HUES6 (cell line): ENCODE measurements around the gene THBS3.
"Not testable (repeated sequence)": the region's sequence is repeated elsewhere in the genome, so short reads cannot be mapped to it uniquely, and the experiment has no call there.

Experiments
- H3K27ac ChIP-seq: 2 replicates; pipeline ENCODE4 v1.7.0; 2013; ENCODE audit warnings: low read depth, mild to moderate bottlenecking, low read length, inconsistent platforms
- H3K27me3 ChIP-seq: 2 replicates; pipeline ENCODE4 v1.6.1; 2013; ENCODE audit warnings: low read length; ENCODE audit not compliant: control insufficient read depth, insufficient read depth
- H3K36me3 ChIP-seq: 2 replicates; pipeline ENCODE4 v1.6.1; 2013; ENCODE audit warnings: low read length; ENCODE audit not compliant: control insufficient read depth, insufficient read depth
- H3K4me1 ChIP-seq: 2 replicates; pipeline ENCODE4 v1.6.1; 2013; ENCODE audit warnings: low read length; ENCODE audit not compliant: control insufficient read depth, insufficient read depth
- H3K4me3 ChIP-seq: 2 replicates; pipeline ENCODE4 v1.5.1; 2013; ENCODE audit warnings: low read depth, low read length
- H3K9ac ChIP-seq: one replicate; pipeline ENCODE4 v1.6.1; 2013; ENCODE audit warnings: mild to moderate bottlenecking, low read length
- H3K9me3 ChIP-seq: 2 replicates; pipeline ENCODE4 v1.6.1; 2013; ENCODE audit warnings: low read depth, low read length; ENCODE audit not compliant: control insufficient read depth, insufficient read depth

THBS3 gene

GRCh38 chr1:155193991-155194240 lies 13.8 kb downstream of the THBS3 start:
- Histone ChIP-seq H3K9ac (peak overlapping the region; percentile 87), H3K36me3 (peaks cover 26% of the 10 kb centered on the region), H3K4me3 (peak overlapping the region; percentile 76), H3K27ac (peak overlapping the region; percentile 54; the same call in 1 of the 2 replicates), H3K4me1 (peaks cover 15% of the 10 kb centered on the region)
- not testable (repeated sequence) for H3K27me3 ChIP-seq, H3K9me3 ChIP-seq

DNA sequence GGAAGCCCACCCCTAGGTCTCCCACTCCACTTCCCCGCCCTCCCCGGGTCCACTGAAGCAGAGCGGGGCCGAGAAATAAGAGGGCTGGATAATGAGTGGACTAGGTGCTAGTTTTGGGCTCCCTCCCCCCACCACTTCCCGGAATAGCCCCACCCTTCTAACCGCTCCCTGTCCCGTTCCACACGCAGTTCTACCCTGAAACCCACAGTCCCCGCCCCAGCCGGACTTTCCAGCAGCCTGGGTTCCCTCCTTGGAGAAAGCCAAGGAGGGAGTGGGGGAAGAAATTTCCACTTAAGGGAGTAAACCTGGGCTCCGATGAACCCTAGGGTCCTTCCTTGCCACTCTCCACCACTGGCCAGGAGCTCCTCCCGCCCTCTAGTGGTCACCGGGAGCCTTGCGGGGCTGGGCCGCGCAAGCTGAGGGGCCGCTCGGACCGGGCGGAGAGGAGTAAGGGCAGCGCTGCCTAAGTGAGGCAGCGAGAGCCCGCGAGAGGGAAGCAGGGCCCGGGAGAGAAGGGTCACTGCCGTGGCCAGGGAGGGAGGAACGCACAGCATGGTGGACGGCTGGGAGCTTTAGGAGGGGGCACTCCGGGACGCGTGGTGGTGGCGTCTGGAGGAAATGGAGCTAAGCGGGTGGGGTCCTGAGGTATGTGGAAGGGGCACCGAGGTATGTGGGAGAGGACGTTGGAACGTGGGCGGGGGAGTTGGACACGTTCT lies 14.3 kb downstream of the THBS3 start:
- H3K9ac ChIP-seq = peak overlapping the region; percentile 87
- peak overlapping the region; percentile 76 for H3K4me3 ChIP-seq
- no peaks in the 10 kb centered on the region for H3K9me3 ChIP-seq
- no peaks in the 10 kb centered on the region for H3K27me3 ChIP-seq
- peaks cover 15% of the 10 kb centered on the region for H3K4me1 ChIP-seq
- H3K27ac ChIP-seq = peak overlapping the region; percentile 54; the same call in 1 of the 2 replicates
- H3K36me3 ChIP-seq = peaks cover 21% of the 10 kb centered on the region

DNA sequence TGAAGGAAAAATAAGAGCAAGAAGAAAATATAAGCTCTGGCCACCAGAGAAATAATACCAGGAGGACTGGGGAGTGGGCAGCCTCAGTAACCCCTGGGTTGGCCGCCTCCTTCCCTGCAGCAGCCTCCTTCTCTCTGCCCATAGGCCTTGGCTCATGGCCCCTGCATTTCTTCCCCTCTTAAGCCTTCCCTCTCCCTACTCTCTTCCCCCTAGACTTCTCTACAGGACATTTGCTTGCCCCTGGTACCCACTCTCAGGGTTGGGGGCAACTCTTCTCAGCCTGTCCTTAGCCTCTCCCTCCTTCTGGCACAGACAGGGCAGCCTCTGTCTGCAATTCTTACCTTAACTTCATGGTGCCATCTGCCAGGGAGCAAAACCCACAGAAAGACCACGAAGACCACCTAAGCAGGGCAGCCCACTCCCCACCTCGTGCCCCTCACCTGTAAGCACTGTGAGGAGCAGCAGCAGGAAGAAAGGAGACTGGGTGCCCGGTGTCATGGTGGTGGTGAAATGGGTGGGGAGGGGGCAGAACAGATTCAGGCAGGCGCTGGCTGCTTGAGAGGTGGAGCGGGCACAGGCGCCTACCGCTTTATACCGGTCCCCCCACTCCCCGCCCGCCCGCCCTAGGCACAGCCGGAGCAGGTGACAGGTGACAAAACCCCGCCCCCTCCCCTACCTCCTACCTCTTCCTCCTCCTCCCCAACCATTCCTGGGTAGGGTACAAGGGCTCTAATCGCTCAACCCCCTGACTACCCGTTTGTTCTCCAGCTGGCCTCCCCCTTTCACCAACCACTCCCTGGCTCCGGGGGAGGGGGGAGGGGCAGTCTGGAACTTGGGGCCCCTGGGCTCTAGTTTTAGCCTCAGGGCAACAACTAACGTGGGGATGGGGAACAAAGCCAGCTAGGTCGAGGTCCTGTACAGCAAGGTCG lies 15.1 kb downstream of the THBS3 start:
- Histone ChIP-seq H3K9ac (peak overlapping the region; percentile 87), H3K27me3 (no peaks in the 10 kb centered on the region), H3K27ac (peak overlapping the region; percentile 54; the same call in 1 of the 2 replicates), H3K9me3 (no peaks in the 10 kb centered on the region), H3K4me3 (peak overlapping the region; percentile 76), H3K36me3 (peaks cover 13% of the 10 kb centered on the region), H3K4me1 (peaks cover 15% of the 10 kb centered on the region)

DNA sequence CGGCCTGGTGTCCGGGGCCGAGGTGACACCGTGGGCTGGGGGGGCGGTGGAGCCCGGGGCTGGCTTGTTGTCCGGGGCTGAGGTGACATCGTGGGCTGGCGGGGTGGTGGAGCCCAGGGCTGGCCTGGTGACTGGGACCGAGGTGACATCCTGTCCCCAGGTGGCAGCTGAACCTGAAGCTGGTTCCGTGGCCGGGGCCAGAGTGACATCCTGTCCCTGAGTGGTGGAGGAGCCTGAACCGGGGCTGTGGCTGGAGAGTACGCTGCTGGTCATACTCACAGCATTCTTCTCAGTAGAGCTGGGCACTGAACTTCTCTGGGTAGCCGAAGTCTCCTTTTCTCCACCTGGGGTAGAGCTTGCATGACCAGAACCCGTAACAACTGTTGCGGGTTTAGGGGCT lies 15.8 kb downstream of the THBS3 start:
- Histone ChIP-seq H3K27me3 (no peaks in the 10 kb centered on the region), H3K4me1 (peaks cover 11% of the 10 kb centered on the region), H3K9me3 (no peaks in the 10 kb centered on the region), H3K9ac (no peak overlapping the region), H3K4me3 (no peak overlapping the region), H3K27ac (no peak overlapping the region), H3K36me3 (peaks cover 6% of the 10 kb centered on the region)

GRCh38 chr1:155189926-155190325 lies 17.8 kb downstream of the THBS3 start:
- H3K9ac ChIP-seq, H3K27ac ChIP-seq, H3K36me3 ChIP-seq, H3K4me3 ChIP-seq, H3K27me3 ChIP-seq, H3K9me3 ChIP-seq: not testable (repeated sequence)
- peaks cover 22% of the 10 kb centered on the region for H3K4me1 ChIP-seq

- no peaks in the 10 kb centered on the region for H3K9me3 ChIP-seq
- peaks cover 3% of the 10 kb centered on the region for H3K36me3 ChIP-seq
- H3K27ac ChIP-seq = no peak overlapping the region
- H3K4me1 ChIP-seq = peaks cover 22% of the 10 kb centered on the region
- H3K9ac ChIP-seq = no peak overlapping the region
- no peaks in the 10 kb centered on the region for H3K27me3 ChIP-seq
- no peak overlapping the region for H3K4me3 ChIP-seq
Measured at GRCh38 chr1:155188268-155188667, 19.4 kb downstream of the THBS3 start.

DNA sequence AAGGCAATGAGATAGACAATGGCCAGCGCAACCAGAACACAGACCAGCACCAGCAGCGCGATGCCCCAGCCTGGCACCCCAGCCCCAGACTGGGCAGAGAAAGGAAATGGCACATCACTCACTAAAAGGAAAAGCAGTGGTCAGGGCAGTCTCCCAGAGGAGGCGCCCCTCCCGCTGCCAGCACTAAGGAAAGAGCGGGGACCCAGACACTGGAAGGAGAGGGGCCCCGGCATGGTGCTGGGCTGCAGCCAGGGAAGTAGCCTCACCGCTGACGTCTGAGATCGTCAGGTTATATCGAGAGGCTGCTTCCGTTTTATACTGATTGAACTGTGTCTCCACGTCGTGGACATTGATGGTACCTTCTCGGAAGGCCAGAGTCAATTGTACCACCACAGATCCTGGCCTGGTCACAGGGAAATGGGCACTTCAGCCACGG lies 20.2 kb downstream of the THBS3 start:
- Histone ChIP-seq H3K9me3 (no peaks in the 10 kb centered on the region), H3K9ac (no peak overlapping the region), H3K27ac (no peak overlapping the region), H3K4me3 (no peak overlapping the region), H3K27me3 (no peaks in the 10 kb centered on the region), H3K4me1 (peaks cover 20% of the 10 kb centered on the region), H3K36me3 (peaks cover 3% of the 10 kb centered on the region)

- H3K27ac ChIP-seq = no peak overlapping the region
- H3K36me3 ChIP-seq = peaks cover 8% of the 10 kb centered on the region
- no peaks in the 10 kb centered on the region for H3K27me3 ChIP-seq
- H3K9ac ChIP-seq = no peak overlapping the region
- H3K4me3 ChIP-seq = no peak overlapping the region
- no peaks in the 10 kb centered on the region for H3K9me3 ChIP-seq
- peaks cover 18% of the 10 kb centered on the region for H3K4me1 ChIP-seq
Measured at GRCh38 chr1:155186794-155187455, 20.8 kb downstream of the THBS3 start.

DNA sequence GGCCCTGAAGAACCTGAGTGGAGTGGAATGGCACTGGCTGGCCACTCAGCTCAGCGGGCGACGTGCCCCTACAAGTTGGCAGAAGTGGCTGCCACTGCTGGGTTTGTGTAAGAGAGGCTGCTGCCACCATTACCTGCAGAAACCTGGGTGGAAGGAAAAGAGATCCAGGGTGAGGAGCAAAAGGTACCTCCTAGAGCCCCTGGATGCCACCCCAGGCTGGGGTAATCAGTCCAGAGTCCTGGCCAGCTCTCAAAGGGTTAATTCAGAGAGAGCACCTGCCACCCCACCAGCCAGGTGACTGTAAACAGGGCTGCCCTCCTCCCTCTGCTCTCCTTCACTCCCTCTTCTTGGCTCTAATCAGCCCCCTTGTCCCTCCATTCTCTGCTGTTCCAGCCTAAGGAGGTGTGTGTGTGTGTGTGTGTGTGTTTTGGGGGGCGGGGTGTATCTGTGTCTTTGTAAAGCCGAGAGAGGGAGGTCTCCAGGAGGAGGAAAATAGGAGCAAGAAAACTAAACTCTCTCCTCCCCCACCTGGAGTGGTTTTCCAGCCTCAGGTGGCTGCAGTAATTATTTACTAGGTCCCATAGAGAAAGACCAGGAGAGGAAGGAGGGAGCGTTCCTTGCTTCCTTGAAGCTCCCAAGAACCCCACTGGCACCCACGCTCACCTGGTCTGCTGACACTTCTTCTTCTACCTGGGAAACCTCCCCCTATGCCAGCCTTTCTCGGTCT lies 21.5 kb downstream of the THBS3 start:
- H3K4me1 ChIP-seq = peaks cover 18% of the 10 kb centered on the region
- H3K4me3 ChIP-seq = no peak overlapping the region
- H3K9me3 ChIP-seq = no peaks in the 10 kb centered on the region
- H3K27me3 ChIP-seq = no peaks in the 10 kb centered on the region
- H3K9ac ChIP-seq = no peak overlapping the region
- H3K27ac ChIP-seq = no peak overlapping the region
- peaks cover 15% of the 10 kb centered on the region for H3K36me3 ChIP-seq

GRCh38 chr1:155185783-155186066 lies 22.0 kb downstream of the THBS3 start:
- Histone ChIP-seq H3K4me1 (peaks cover 18% of the 10 kb centered on the region), H3K27ac (no peak overlapping the region), H3K9ac (no peak overlapping the region), H3K27me3 (no peaks in the 10 kb centered on the region), H3K9me3 (no peaks in the 10 kb centered on the region), H3K4me3 (no peak overlapping the region), H3K36me3 (peaks cover 15% of the 10 kb centered on the region)
